GM12878 (cell line): ENCODE data around the gene GUK1. TPM values are rescaled to one million over a fixed set of nuclear protein-coding genes. Genes with fewer than 3 reads are reported as not detected.
A peak's percentile ranks its signal among the peaks of the same experiment; 100 is the strongest.

Experiments used
- EGR1 ChIP-seq, 2 experiments: IDR thresholded peaks; 1 replicate in 1 of 2; 2 replicates in 1 of 2; pipeline ENCODE4 v1.6.1; 2011 to 2012; ENCODE audit warnings: low read depth in 2 of 2, low read length in 2 of 2, borderline replicate concordance in 1 of 2, mild to moderate bottlenecking in 1 of 2, moderate library complexity in 1 of 2
- ETV6 ChIP-seq, 2 experiments: fragments of 450-650 bp in 1 of 2; IDR thresholded peaks in 1 of 2; conservative IDR thresholded peaks in 1 of 2; 2 replicates each; pipeline ENCODE4 v1.6.1; 2014; ENCODE audit warnings: antibody characterized with exemption in 1 of 2, borderline replicate concordance in 1 of 2, low read depth in 1 of 2, mild to moderate bottlenecking in 1 of 2, moderate library complexity in 1 of 2
- FOS ChIP-seq: IDR thresholded peaks from 3 replicates; pipeline ENCODE4 v1.6.1; 2011; ENCODE audit warnings: borderline replicate concordance; ENCODE audit not compliant: insufficient read length; ENCODE audit errors: extremely low read depth
- IKZF2 ChIP-seq, 2 experiments: fragments of 450-650 bp; IDR thresholded peaks; 2 replicates each; pipeline ENCODE4 v1.6.1; 2017; ENCODE audit warnings: mild to moderate bottlenecking in 2 of 2, moderate library complexity in 2 of 2
- KDM1A ChIP-seq: fragments of 200-600 bp; sonication (generic); IDR thresholded peaks from 2 replicates; pipeline ENCODE4 v1.6.1; 2016; ENCODE audit warnings: borderline replicate concordance
- LARP7 ChIP-seq: fragments of 450-650 bp; IDR thresholded peaks from 2 replicates; pipeline ENCODE4 v1.6.1; 2017; ENCODE audit warnings: mild to moderate bottlenecking
- MXI1 ChIP-seq: fragments of 150-350 bp; IDR thresholded peaks from 2 replicates; pipeline ENCODE4 v1.6.1; 2011; ENCODE audit warnings: low read depth, mild to moderate bottlenecking, inconsistent platforms, low read length, improper control_type of control experiment
- MYC ChIP-seq: IDR thresholded peaks from 2 replicates; pipeline ENCODE4 v1.6.1; 2011; ENCODE audit warnings: mild to moderate bottlenecking, low read length, moderate library complexity, inconsistent platforms; ENCODE audit not compliant: insufficient read depth, insufficient replicate concordance, insufficient read length, severe bottlenecking
- NR2C1 ChIP-seq: fragments of 450-650 bp; IDR thresholded peaks from 2 replicates; pipeline ENCODE4 v1.6.1; 2017; ENCODE audit warnings: antibody characterized with exemption, mild to moderate bottlenecking, moderate library complexity
- NR2C2 ChIP-seq: IDR thresholded peaks from 2 replicates; pipeline ENCODE4 v1.6.1; 2011; ENCODE audit warnings: borderline replicate concordance, low read depth; ENCODE audit not compliant: control insufficient read depth, insufficient read length
- RAD21 ChIP-seq: IDR thresholded peaks from 2 replicates; pipeline ENCODE4 v1.6.1; 2011; ENCODE audit warnings: mild to moderate bottlenecking, low read depth, low read length, moderate library complexity; ENCODE audit not compliant: insufficient read depth
- RAD51 ChIP-seq: fragments of 450-650 bp; IDR thresholded peaks from 2 replicates; pipeline ENCODE4 v1.6.1; 2016; ENCODE audit warnings: moderate library complexity, mild to moderate bottlenecking, inconsistent platforms
- RCOR1 ChIP-seq: conservative IDR thresholded peaks from 2 replicates; pipeline ENCODE4 v1.6.1; 2012; ENCODE audit warnings: low read depth, low read length, improper control_type of control experiment
- ZNF274 ChIP-seq: IDR thresholded peaks from one replicate; pipeline ENCODE4 v1.8.0; 2011; ENCODE audit not compliant: insufficient read length, insufficient read depth
- ZZZ3 ChIP-seq: IDR thresholded peaks from 2 replicates; pipeline ENCODE4 v1.6.1; 2011; ENCODE audit warnings: low read depth; ENCODE audit not compliant: control insufficient read depth, insufficient read length
- polyA plus RNA-seq, 11 experiments: library from polyadenylated mRNA; depleted of rRNA in 4 of 11; unstranded in 6 of 11; stranded (reverse) in 5 of 11; fragments of >200 nt; fragmentation: Nextera tagmentation in 4 of 11; fragmentation: Illumina TruSeq in 1 of 11; extraction: Ambion mirVana in 4 of 11; extraction: Trizol in 1 of 11; gene quantifications; 1 replicate in 1 of 11; 2 replicates in 10 of 11; pipeline versions ENCODE4 v1.2.1 to v1.2.3, GENCODE V29; 2011 to 2016; ENCODE audit warnings: inconsistent platforms in 2 of 11, missing spikeins in 2 of 11, low read depth in 1 of 11
- total RNA-seq, 4 experiments: library from RNA; depleted of rRNA in 3 of 4; stranded (reverse); fragments of >200 nt in 3 of 4; fragmentation: Illumina TruSeq in 1 of 4; extraction: Trizol in 1 of 4; gene quantifications; 2 replicates each; pipeline versions ENCODE4 v1.2.1 to v1.2.3, GENCODE V29; 2013 to 2021
- TF ChIP-seq, protein P1 (sequence below): IDR thresholded peaks from 2 replicates; pipeline ENCODE4 v1.6.1; 2012; ENCODE audit warnings: mild to moderate bottlenecking, low read depth, low read length
- TF ChIP-seq, protein P2 (sequence below): IDR thresholded peaks from 2 replicates; pipeline ENCODE4 v1.6.1; 2012; ENCODE audit warnings: low read depth, low read length, improper control_type of control experiment
- TF ChIP-seq, protein P3 (sequence below), 3 experiments: IDR thresholded peaks in 2 of 3; conservative IDR thresholded peaks in 1 of 3; 2 replicates each; pipeline ENCODE4 v1.5.1; 2011; ENCODE audit warnings: low read depth in 3 of 3, low read length in 3 of 3, mild to moderate bottlenecking in 3 of 3, control low read depth in 2 of 3, moderate library complexity in 2 of 3, inconsistent platforms in 1 of 3, mixed read lengths in 1 of 3; ENCODE audit not compliant: control insufficient read depth in 2 of 3, insufficient read depth in 1 of 3; ENCODE audit errors: extremely low read depth in 1 of 3

GUK1 gene
- total and polyA plus RNA-seq, 10 of the 15 experiments (the other 5 are each of a cell fraction or from before 2014, with no cell fraction given): 6.3 to 357 (median 203) TPM

GRCh38 chr1:228090613-228091081, 49.4 kb upstream of the GUK1 start (continued):
- TF ChIP-seq ZZZ3 (no peak), MYC (no peak), NR2C2 (no peak), LARP7 (no peak), FOS (no peak), KDM1A (no peak), ETV6 (conservative IDR thresholded peaks at IDR 0.05 in 1 of 2, IDR thresholded peaks at IDR 0.05 in 1 of 2; ENCODE audit: borderline replicate concordance in 1 of 2, low read depth in 1 of 2) (no peak), EGR1 (IDR thresholded peaks at IDR 0.05; ENCODE audit: borderline replicate concordance in 1 of 2, low read depth in 2 of 2, low read length in 2 of 2) (no peak), RAD21 (0 out of 2 replicates have a peak, but pooled peaks have one; percentile 2), ZNF274 (no peak), NR2C1 (no peak), RAD51 (no peak), IKZF2 (IDR thresholded peaks at IDR 0.05) (no peak), MXI1 (peak; percentile 63), RCOR1 (no peak)
- TF ChIP-seq, protein P1, sequence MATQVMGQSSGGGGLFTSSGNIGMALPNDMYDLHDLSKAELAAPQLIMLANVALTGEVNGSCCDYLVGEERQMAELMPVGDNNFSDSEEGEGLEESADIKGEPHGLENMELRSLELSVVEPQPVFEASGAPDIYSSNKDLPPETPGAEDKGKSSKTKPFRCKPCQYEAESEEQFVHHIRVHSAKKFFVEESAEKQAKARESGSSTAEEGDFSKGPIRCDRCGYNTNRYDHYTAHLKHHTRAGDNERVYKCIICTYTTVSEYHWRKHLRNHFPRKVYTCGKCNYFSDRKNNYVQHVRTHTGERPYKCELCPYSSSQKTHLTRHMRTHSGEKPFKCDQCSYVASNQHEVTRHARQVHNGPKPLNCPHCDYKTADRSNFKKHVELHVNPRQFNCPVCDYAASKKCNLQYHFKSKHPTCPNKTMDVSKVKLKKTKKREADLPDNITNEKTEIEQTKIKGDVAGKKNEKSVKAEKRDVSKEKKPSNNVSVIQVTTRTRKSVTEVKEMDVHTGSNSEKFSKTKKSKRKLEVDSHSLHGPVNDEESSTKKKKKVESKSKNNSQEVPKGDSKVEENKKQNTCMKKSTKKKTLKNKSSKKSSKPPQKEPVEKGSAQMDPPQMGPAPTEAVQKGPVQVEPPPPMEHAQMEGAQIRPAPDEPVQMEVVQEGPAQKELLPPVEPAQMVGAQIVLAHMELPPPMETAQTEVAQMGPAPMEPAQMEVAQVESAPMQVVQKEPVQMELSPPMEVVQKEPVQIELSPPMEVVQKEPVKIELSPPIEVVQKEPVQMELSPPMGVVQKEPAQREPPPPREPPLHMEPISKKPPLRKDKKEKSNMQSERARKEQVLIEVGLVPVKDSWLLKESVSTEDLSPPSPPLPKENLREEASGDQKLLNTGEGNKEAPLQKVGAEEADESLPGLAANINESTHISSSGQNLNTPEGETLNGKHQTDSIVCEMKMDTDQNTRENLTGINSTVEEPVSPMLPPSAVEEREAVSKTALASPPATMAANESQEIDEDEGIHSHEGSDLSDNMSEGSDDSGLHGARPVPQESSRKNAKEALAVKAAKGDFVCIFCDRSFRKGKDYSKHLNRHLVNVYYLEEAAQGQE: no peak
- TF ChIP-seq, protein P2, sequence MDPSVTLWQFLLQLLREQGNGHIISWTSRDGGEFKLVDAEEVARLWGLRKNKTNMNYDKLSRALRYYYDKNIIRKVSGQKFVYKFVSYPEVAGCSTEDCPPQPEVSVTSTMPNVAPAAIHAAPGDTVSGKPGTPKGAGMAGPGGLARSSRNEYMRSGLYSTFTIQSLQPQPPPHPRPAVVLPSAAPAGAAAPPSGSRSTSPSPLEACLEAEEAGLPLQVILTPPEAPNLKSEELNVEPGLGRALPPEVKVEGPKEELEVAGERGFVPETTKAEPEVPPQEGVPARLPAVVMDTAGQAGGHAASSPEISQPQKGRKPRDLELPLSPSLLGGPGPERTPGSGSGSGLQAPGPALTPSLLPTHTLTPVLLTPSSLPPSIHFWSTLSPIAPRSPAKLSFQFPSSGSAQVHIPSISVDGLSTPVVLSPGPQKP: no peak
- TF ChIP-seq, protein P3, sequence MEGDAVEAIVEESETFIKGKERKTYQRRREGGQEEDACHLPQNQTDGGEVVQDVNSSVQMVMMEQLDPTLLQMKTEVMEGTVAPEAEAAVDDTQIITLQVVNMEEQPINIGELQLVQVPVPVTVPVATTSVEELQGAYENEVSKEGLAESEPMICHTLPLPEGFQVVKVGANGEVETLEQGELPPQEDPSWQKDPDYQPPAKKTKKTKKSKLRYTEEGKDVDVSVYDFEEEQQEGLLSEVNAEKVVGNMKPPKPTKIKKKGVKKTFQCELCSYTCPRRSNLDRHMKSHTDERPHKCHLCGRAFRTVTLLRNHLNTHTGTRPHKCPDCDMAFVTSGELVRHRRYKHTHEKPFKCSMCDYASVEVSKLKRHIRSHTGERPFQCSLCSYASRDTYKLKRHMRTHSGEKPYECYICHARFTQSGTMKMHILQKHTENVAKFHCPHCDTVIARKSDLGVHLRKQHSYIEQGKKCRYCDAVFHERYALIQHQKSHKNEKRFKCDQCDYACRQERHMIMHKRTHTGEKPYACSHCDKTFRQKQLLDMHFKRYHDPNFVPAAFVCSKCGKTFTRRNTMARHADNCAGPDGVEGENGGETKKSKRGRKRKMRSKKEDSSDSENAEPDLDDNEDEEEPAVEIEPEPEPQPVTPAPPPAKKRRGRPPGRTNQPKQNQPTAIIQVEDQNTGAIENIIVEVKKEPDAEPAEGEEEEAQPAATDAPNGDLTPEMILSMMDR (IDR thresholded peaks at IDR 0.05 in 2 of 3, conservative IDR thresholded peaks at IDR 0.05 in 1 of 3; ENCODE audit: control insufficient read depth in 2 of 3, extremely low read depth in 1 of 3, insufficient read depth in 1 of 3, low read depth in 3 of 3, low read length in 3 of 3): 0 out of 6 replicates have a peak, but pooled peaks of 1 of the 3 experiments have one; percentile 4
